DMS 273 treated with DMSO at 0.1 percent for 48 hours (cell line): ENCODE results near the gene ACSM3.
"Not testable (repeated sequence)": the region's sequence is repeated elsewhere in the genome, so short reads cannot be mapped to it uniquely, and the experiment has no call there.

ENCODE experiments used
- DNase-seq: peaks from one replicate; lab custom pipeline; 2025; lab: John Stamatoyannopoulos, UW

Gene ACSM3

DNA sequence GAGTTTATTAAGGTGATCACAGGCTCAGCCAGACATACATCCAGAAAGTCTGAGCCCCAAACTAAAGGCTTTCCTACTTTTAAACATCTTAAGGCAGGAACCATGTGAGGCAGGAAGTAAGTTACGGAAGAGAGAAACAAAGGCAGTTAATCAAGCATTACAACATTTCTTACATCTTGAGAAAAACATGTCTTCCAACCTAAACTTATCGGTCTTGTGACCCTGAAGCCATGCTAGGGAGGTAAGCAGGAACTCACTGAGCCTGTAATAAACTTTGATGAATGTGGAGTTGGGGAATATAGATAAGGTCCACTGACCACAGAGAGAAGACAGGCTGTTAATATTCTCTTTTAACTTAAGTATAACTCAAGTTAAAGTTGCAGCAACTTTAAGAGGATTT is 3.5 kb upstream of the ACSM3 start:
- DNase-seq = no peak

DNA sequence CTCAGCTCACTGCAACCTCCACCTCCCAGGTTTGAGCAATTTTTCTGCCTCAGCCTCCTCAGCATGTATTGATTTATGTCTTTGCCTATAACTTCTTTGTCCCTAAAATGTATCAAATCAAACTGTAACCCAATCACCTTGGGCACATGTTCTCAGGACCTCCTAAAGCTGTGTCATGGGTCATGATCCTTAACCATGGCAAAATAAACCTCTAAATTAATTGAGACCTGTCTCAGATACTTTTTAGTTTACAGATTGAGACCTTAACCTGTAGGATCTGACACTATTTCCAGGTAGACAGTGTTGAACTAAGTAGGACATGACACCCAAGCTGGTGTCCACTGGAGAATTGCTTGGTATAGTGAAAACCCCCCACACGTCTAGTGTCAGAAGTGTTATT is 2.6 kb upstream of the ACSM3 start:
- DNase-seq = no peak

GRCh38 chr16:20762404-20763123 is 1.2 kb upstream of the ACSM3 start:
- DNase-seq = no peak

DNA sequence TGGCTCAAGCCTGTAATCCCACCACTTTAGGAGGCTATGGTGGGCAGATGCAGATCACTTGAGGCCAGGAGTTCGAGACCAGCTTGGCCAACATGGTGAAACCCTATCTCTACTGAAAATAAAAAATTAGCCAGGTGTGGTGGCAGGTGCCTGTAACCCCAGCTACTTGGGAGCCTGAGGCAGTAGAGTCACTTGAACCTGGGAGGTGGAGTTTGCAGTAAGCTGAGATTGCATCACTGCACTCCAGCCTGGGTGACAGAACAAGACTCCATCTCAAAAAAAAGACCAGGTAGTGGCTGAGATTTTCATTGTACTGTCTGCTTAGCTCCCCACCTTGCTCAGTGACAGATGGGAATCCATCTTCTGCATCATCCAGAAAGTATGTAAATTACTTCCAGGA is 634 bp downstream of the ACSM3 start:
- DNase-seq = not testable (repeated sequence)

DNA sequence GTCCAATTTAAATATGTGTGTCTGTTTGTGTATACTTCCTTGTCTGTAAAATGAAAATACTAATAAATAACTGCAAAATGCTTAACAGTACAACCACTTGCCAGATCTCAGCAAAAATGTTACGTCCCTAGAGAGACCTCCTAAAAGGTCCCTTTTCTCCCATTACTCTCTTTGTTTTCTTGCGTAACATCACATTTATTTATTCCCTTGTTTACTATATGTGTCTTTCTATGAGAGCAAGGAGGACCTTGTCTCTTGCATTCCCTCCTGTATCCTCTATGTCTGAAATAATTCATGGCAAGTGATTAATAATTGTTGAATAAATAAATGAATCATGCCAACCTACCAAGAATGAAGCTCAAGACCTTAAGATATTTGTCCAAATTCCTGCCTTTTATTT is 1.9 kb downstream of the ACSM3 start:
- DNase-seq = no peak

GRCh38 chr16:20766294-20766693 is 2.5 kb downstream of the ACSM3 start:
- no peak for DNase-seq

- DNase-seq = no peak
Measured at GRCh38 chr16:20767577-20767976, 3.8 kb downstream of the ACSM3 start.

- DNase-seq = no peak
Measured at GRCh38 chr16:20768121-20768520, 4.3 kb downstream of the ACSM3 start.

DNA sequence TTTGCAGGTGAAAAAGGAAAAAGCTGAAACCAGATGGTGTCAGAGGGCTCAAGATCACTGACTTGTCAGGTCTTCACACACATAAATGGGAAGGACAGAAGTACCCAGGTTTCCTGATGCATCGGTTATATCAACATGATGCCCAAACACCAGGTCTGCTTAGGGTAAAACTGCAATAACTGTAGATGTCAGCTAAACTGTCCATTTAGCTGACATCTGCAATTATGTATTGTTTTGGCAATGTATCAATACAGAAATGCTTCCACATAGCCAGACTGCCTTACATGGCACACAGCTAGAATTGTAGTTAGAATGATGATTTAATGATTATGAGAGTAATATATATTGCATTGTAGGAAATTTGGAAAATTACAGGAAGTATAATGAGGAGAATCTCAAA is 5.0 kb downstream of the ACSM3 start:
- no peak for DNase-seq

DNA sequence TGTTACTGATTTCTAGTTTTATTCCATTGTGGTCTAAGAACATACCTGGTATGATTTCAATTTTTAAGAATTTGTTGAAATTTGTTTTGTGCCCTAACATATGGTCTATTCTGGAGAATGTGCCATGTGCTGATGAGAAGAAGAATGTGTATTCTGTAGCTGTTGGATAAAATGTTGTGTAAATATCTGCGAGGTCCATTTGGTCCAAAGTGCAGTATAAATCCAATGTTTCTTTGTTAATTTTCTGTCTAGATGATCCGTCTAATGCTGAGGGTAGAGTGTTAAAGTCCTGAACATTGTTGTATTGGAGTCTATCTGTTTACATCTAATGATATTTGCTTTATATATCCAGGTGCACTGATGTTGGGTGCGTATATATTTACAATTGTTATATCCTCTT is 9.9 kb downstream of the ACSM3 start:
- no peak for DNase-seq

DNA sequence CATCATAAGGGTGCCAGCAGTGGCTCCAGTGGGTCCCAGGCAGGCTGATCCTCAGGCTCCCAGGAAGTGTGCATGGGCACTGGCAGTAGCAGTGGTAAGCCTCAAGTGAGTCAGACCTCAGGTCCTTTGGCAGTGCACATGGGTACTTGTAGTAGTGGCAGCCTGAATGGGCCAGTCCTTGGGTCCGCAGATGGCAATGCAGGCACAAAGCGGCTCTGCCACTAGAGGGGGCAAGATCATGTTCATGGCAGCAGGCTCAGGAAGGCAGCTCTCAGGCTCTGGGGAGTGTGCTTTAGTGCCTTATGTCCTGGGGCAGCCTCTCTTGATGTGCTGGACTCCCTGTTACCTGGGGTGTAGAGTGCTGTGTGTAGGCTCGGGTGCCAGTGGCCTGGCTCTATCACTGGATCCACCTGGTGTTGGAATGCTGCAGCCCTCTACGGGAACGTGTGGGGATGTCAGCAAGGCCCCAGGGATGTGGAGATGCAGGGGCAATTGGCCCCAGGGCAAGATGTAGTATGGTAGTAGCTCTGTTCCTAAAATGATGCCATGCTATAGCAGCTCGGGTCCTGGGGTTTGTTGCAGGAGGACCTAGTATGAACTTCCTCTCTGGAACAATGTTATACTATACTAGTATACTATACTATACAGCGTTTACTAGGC is 11.0 kb downstream of the ACSM3 start:
- DNase-seq = peak; percentile 40

DNA sequence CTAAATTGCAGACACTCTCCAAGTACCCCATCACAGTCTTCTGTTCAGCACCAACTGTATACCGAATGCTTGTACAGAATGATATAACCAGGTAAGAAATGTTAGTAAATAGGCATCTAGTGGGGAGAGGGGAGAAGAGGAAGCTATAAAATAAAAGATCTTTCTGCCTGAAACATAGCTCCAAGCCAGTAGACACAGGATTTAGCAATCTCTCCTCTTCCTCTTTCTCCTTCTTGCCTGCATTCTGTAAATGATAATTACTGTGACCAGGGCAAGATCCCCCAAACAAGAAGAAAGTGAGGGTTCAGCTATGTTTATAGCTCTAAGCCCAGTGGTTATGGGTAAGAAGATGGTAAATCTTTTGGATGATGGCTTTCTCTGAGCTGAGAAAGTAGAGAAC is 17.9 kb downstream of the ACSM3 start:
- DNase-seq = no peak

DNA sequence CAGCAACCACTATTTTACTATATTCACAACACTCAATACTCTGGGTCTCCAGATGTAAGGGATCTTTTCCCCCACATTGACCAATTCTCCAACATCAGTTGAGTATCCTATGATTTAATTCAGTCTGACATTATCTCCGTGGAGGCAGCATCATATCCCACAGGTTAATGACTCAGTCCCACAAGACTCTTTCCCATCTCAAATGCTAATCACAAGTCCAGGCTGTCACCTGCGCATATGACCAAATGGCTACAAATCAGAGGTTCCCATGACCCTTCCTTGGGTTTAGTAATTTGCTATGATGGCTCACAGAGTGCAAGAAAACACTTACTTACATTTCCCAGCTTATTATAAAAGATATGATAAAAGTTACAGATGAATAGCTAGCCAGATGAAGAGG is 18.7 kb downstream of the ACSM3 start:
- DNase-seq = no peak

GRCh38 chr16:20784204-20784603 is 20.4 kb downstream of the ACSM3 start:
- DNase-seq = no peak

DNA sequence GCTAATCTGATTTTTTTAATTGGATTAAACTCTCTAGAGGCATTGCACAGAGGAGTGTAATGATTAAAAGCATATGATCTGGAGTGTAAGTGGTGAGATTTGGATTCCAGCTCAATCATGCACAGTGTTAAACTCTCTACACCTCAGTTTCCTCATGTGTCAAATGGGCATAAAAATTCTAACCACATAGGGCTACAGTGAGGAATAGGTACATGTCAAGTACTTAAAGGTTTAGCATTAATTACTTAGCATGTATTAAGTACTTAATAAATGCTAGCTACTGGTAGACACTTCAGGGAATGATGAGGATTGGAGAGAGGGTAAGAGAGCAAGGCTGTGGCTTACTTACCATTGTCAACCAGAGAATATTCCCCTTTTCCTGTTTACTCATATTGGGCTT is 25.3 kb downstream of the ACSM3 start:
- no peak for DNase-seq

DNA sequence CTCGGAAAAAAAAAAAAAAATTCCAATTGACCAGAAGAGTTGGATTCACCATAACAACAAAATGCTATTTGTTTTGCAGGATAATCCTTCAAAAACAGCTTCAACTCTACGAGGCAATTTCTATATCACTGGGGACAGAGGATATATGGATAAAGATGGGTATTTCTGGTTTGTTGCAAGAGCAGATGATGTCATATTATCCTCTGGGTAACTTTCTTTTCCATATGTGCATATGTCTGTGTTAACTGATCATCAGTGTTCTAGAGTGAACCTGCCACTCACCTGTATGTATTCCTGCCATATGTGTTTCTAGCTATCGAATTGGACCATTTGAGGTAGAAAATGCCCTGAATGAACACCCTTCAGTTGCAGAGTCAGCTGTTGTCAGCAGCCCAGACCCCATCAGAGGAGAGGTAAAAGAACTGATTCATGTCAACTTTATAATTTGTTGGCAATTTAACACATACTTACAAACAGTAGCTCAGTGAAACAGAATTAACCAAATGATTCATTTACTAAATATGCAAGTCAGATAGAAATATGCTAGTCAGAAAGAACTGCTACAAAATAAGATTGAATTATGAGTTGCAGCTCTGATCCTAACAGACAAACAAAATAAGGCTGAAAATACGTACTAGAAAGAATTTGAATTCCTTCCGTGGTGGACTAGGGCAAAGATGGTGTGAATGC is 28.3 kb downstream of the ACSM3 start:
- DNase-seq = no peak

DNA sequence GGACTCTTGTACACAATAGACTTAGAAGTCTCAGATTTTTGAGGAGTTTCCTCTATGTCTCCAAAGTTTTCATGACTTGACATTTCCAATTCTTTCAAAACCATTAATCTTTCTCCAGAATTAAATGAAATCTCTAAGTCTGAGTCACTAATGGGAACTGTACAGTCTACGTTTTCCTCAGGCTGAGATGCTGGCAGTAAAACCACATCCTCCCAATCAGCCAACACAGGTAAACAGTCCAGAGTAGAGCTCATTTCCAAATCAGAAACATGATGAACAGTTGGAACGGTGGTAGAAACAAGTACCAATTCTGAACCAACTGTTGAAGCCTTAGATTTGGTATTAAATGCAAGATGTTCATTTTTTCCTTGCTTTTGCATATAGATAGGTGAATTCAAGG is 34.5 kb downstream of the ACSM3 start:
- DNase-seq = no peak

GRCh38 chr16:20799599-20799998 is 35.8 kb downstream of the ACSM3 start:
- DNase-seq = peak; percentile 15

GRCh38 chr16:20801278-20801677 is 37.5 kb downstream of the ACSM3 start:
- no peak for DNase-seq

DNA sequence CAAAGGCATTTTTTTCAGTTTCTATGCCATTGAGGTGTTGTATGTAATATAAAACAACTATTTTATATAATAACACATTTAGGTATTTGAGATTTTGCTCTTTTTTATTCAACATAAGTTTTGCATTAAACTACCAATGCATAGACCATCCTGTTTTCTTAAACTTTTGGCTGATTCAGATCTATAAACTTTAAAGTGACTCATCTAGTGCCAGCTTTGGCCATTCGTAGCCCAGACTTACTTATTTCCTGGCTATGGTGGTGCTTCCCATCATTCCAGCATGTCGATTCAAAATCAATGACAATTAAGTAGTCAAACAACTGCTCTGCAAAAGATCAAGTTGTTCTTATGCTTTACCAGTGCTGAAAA is 39.4 kb downstream of the ACSM3 start:
- no peak for DNase-seq

DNA sequence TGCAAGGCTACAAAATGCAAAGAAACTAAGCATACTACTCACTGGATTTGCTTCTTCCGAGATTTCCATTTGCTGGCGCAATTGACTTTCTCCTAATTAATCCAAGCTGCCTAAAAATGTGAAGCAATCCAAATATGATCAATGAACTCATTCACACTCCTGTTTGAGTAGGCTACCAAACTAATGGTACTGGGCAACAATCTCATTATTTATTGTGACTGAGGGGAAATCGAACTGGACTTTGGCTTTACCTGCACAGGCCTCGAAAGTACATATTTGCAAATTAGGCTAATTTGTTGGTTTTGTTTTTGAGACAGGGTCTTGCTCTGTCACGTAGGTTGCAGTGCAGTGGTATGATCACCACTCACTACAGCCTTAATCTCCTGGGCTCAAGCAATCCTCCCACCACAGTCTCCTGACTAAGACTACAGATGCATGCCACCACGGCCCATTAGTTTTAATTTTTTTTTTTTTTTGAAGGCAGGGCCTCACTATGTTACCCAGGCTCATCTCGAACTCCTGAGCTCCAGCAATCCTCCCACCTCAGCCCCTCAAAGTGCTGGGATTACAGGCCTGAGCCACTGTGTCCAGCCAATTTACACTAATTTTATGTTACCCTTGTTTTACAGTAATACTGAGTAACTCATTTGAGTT is 39.9 kb downstream of the ACSM3 start:
- DNase-seq = no peak

- DNase-seq = not testable (repeated sequence)
Measured at GRCh38 chr16:20805684-20806167, 41.9 kb downstream of the ACSM3 start.
